ENCODE results near the gene DYNC2H1.

Gene DYNC2H1

DNA sequence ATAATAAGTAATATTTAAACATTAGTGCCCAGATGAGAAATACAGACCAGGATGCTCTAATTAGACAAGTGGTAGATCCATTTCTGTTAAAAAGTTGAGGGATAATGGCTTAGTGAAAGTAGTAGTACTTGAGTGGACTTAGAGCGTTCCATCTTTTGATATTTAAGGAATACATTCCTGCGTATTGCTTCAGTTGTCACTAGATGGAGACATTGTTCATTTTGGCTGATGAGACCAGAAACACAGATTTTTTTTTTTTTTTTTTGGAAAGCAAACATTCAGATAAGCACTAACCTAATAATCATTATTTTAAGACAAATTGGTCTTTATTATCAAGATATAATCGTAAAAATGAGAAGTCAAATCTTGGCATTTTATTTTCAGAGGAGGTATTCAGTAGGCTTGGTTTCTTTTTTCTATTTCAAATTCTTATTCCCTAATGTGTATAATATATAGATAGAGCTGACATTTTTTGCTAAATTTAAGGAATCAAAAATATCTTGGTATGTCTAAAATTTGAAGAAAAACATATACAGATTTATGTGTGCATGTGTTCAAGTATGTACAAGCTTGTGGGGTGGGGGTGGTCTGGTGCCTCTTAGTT is 92.9 kb downstream of the DYNC2H1 start:
- Histone ChIP-seq H3K36me3 (ENCODE audit: insufficient read depth, low read length) (peaks cover 16% of the 10 kb centered on the region; the same call in 1 of the 2 replicates), H3K27me3 (ENCODE audit: insufficient read depth, low read length) (no peaks in the 10 kb centered on the region), H3K4me3 (ENCODE audit: low read depth, low read length) (no peak overlapping the region), H3K27ac (ENCODE audit: low read depth, low read length) (no peak overlapping the region), H3K4me1 (ENCODE audit: control insufficient read depth, insufficient read depth, low read length, unreplicated experiment) (no peaks in the 10 kb centered on the region), H3K79me2 (ENCODE audit: control insufficient read depth, insufficient read depth, low read length, unreplicated experiment) (no peaks in the 10 kb centered on the region), H2AFZ (ENCODE audit: low read length, unreplicated experiment) (no peak overlapping the region)

DNA sequence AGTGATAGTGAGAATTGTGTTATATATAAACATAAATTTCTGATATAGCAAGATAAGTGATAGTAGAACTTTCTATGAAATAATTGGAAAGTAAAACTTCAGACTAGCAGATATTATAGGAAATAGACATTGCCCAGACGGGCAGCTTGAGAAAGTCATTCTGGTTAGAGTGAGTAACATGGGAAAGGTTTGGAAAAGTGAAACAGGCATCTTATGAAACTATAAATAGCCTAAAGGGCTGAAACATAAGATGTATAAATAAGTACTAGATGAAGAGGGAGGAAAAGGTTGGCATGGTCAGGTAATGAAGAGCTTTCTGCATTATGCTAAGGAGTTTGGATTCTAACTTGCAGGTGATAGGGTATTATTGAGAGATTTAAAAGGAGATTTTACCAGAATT is 101.3 kb downstream of the DYNC2H1 start:
- H3K27ac ChIP-seq (ENCODE audit: low read depth, low read length), result no peak overlapping the region
- no peak overlapping the region for H3K4me3 ChIP-seq (ENCODE audit: low read depth, low read length)
- peaks cover 2% of the 10 kb centered on the region for H3K4me1 ChIP-seq (ENCODE audit: control insufficient read depth, insufficient read depth, low read length, unreplicated experiment)
- 0 out of 2 replicates have a peak, but pooled peaks cover 5% of the 10 kb centered on the region for H3K36me3 ChIP-seq (ENCODE audit: insufficient read depth, low read length)
- no peaks in the 10 kb centered on the region for H3K79me2 ChIP-seq (ENCODE audit: control insufficient read depth, insufficient read depth, low read length, unreplicated experiment)
- H2AFZ ChIP-seq (ENCODE audit: low read length, unreplicated experiment), result no peak overlapping the region
- H3K27me3 ChIP-seq (ENCODE audit: insufficient read depth, low read length), result no peaks in the 10 kb centered on the region

DNA sequence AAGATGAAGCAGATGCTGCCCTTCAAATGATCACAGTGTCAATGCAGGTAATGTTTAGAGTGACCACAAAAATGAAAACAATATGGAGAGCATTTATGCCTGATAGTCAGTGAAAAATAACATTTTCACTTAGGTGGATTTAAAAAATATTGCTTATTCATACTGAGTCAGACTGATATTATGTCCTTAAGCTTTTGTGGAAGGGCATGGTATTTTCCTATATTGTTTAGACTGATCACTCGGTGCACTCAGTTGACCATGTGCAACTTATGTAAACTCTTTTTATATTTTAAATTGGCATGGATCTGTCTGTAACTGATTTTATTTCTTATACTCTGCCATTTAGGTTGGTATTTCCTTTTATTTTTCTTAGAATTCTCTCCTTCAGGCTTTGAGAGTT is 106.6 kb downstream of the DYNC2H1 start:
- Histone ChIP-seq H3K4me1 (ENCODE audit: control insufficient read depth, insufficient read depth, low read length, unreplicated experiment) (peaks cover 9% of the 10 kb centered on the region), H3K27ac (ENCODE audit: low read depth, low read length) (no peak overlapping the region), H2AFZ (ENCODE audit: low read length, unreplicated experiment) (no peak overlapping the region), H3K79me2 (ENCODE audit: control insufficient read depth, insufficient read depth, low read length, unreplicated experiment) (no peaks in the 10 kb centered on the region), H3K4me3 (ENCODE audit: low read depth, low read length) (no peak overlapping the region), H3K36me3 (ENCODE audit: insufficient read depth, low read length) (no peaks in the 10 kb centered on the region), H3K27me3 (ENCODE audit: insufficient read depth, low read length) (no peaks in the 10 kb centered on the region)

DNA sequence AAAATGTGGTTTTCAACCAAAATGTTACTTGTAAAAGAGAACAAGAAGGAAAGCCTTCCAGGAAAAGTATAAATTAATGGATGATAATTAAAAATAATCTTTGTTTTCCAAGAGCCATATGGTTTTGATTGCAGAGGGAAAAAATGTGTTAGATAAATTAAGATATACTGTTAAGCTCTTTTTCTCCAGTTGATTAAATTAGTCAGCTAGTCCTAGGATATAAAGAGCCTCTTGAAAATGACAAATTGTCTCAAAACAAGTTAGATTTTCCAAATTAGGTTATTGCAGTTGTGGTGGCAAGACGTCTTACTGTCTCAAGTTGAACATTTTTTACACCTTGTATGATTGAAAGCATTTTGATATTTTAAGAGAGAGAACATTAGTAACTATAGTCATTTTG is 110.9 kb downstream of the DYNC2H1 start:
- Histone ChIP-seq H3K4me3 (ENCODE audit: low read depth, low read length) (no peak overlapping the region), H3K4me1 (ENCODE audit: control insufficient read depth, insufficient read depth, low read length, unreplicated experiment) (peaks cover 9% of the 10 kb centered on the region), H2AFZ (ENCODE audit: low read length, unreplicated experiment) (no peak overlapping the region), H3K27me3 (ENCODE audit: insufficient read depth, low read length) (no peaks in the 10 kb centered on the region), H3K27ac (ENCODE audit: low read depth, low read length) (no peak overlapping the region), H3K79me2 (ENCODE audit: control insufficient read depth, insufficient read depth, low read length, unreplicated experiment) (no peaks in the 10 kb centered on the region), H3K36me3 (ENCODE audit: insufficient read depth, low read length) (no peaks in the 10 kb centered on the region; the same call in 1 of the 2 replicates)

DNA sequence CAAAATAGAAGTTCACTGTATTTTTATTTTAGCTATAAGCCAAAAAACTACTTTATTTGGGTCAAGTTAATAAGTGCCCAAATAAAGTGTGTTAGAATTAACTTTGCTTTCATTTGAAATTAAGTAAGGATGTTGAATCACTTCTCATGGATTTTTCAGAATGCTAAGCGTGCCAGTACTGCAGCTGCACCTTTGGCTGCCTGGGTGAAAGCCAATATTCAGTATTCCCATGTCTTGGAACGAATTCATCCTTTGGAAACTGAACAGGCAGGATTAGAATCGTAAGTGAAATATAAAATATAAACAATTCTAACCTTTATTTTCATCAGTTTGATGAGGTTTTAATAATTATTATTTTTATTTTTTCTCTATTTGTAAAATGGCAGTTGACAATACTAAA is 113.6 kb downstream of the DYNC2H1 start:
- Histone ChIP-seq H3K4me3 (ENCODE audit: low read depth, low read length) (no peak overlapping the region), H3K27ac (ENCODE audit: low read depth, low read length) (no peak overlapping the region), H3K36me3 (ENCODE audit: insufficient read depth, low read length) (no peaks in the 10 kb centered on the region; the same call in 1 of the 2 replicates), H2AFZ (ENCODE audit: low read length, unreplicated experiment) (no peak overlapping the region), H3K4me1 (ENCODE audit: control insufficient read depth, insufficient read depth, low read length, unreplicated experiment) (no peaks in the 10 kb centered on the region), H3K27me3 (ENCODE audit: insufficient read depth, low read length) (no peaks in the 10 kb centered on the region), H3K79me2 (ENCODE audit: control insufficient read depth, insufficient read depth, low read length, unreplicated experiment) (no peaks in the 10 kb centered on the region)

DNA sequence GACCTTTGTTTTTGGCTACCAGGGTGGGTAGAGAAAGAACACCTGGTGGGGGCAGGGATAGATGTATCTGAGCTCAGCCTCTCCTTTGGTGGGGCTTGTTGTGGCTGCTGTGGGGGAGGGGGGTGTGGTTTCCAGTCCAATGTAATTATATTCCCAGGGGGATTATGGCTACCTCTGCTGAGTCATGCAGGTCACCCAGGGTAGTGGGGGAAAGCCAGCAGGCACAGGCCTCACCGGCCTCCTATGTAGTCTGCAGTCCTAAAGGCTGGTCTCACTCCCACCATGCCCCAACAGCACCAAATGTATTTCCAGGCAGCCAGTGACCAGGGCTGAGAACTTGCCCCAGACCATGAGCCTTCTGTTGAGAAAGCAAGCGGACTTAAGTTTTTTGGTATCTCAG is 119.6 kb downstream of the DYNC2H1 start:
- H3K79me2 ChIP-seq (ENCODE audit: control insufficient read depth, insufficient read depth, low read length, unreplicated experiment), result peaks cover 10% of the 10 kb centered on the region
- H3K4me1 ChIP-seq (ENCODE audit: control insufficient read depth, insufficient read depth, low read length, unreplicated experiment), result no peaks in the 10 kb centered on the region
- H2AFZ ChIP-seq (ENCODE audit: low read length, unreplicated experiment), result no peak overlapping the region
- no peaks in the 10 kb centered on the region for H3K27me3 ChIP-seq (ENCODE audit: insufficient read depth, low read length)
- H3K27ac ChIP-seq (ENCODE audit: low read depth, low read length), result no peak overlapping the region
- H3K36me3 ChIP-seq (ENCODE audit: insufficient read depth, low read length), result no peaks in the 10 kb centered on the region
- no peak overlapping the region for H3K4me3 ChIP-seq (ENCODE audit: low read depth, low read length)

DNA sequence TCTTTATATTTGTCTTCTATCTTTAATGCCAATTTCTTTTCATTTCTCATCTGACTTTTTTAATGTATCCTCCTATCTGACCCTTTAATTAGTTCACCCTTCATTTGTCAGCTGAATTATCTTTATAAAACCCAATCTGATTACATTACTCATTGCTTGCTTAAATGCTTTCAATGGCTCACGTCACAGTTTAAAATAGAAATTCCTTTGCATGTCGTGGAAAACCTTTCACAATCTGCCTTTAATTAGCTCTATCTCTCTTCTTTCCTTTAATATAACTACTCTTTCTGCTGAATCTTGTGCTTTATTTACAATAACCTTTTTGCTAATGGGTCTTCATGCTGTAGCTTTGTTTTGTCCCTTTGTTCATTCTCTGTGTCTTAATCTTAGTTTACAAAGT is 125.7 kb downstream of the DYNC2H1 start:
- H3K4me1 ChIP-seq (ENCODE audit: control insufficient read depth, insufficient read depth, low read length, unreplicated experiment), result no peaks in the 10 kb centered on the region
- H2AFZ ChIP-seq (ENCODE audit: low read length, unreplicated experiment), result no peak overlapping the region
- peaks cover 2% of the 10 kb centered on the region; the same call in 1 of the 2 replicates for H3K36me3 ChIP-seq (ENCODE audit: insufficient read depth, low read length)
- no peaks in the 10 kb centered on the region for H3K27me3 ChIP-seq (ENCODE audit: insufficient read depth, low read length)
- no peaks in the 10 kb centered on the region for H3K79me2 ChIP-seq (ENCODE audit: control insufficient read depth, insufficient read depth, low read length, unreplicated experiment)
- H3K4me3 ChIP-seq (ENCODE audit: low read depth, low read length), result no peak overlapping the region
- H3K27ac ChIP-seq (ENCODE audit: low read depth, low read length), result no peak overlapping the region

DNA sequence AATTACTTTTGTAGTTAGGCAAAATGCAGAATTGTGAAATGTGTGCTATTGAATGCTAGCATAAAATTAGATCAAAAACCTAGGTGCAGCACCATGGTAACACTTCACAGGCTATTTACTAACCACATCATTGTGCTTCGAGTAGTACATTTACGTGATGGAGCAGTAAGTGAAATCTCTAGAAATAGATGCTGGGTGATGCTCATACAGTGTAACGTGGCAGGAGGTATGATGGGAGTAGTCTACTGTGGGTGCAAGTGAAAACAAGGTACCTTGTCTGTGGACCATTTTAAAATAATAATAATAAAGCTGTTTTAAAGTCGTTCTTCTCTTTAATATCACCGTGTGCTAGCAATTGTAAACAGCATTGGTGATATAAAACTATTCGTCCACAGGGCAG is 132.3 kb downstream of the DYNC2H1 start:
- Histone ChIP-seq H3K27ac (ENCODE audit: low read depth, low read length) (no peak overlapping the region), H2AFZ (ENCODE audit: low read length, unreplicated experiment) (no peak overlapping the region), H3K79me2 (ENCODE audit: control insufficient read depth, insufficient read depth, low read length, unreplicated experiment) (no peaks in the 10 kb centered on the region), H3K27me3 (ENCODE audit: insufficient read depth, low read length) (no peaks in the 10 kb centered on the region), H3K36me3 (ENCODE audit: insufficient read depth, low read length) (peaks cover 15% of the 10 kb centered on the region), H3K4me3 (ENCODE audit: low read depth, low read length) (no peak overlapping the region), H3K4me1 (ENCODE audit: control insufficient read depth, insufficient read depth, low read length, unreplicated experiment) (no peaks in the 10 kb centered on the region)

DNA sequence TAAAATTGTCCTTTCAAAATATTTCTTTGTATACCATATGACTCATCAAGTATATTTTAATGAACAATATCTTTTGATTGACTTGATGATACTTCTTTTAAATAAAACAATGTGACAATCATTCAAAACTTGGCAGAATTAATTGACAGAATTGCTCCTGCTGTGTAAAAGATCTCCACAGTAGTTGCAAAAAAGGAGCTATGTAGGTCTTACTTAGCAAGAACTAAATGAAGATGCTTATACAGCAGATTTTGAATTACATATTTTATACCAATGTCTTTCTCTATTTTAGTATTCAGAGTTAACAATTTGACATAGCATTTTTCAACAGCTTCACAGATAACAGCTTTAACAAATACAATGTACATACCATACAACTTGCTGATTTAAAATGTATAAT is 144.9 kb downstream of the DYNC2H1 start:
- no peak overlapping the region for H3K27ac ChIP-seq (ENCODE audit: low read depth, low read length)
- H2AFZ ChIP-seq (ENCODE audit: low read length, unreplicated experiment), result no peak overlapping the region
- no peaks in the 10 kb centered on the region for H3K79me2 ChIP-seq (ENCODE audit: control insufficient read depth, insufficient read depth, low read length, unreplicated experiment)
- no peak overlapping the region for H3K4me3 ChIP-seq (ENCODE audit: low read depth, low read length)
- no peaks in the 10 kb centered on the region for H3K4me1 ChIP-seq (ENCODE audit: control insufficient read depth, insufficient read depth, low read length, unreplicated experiment)
- H3K27me3 ChIP-seq (ENCODE audit: insufficient read depth, low read length), result no peaks in the 10 kb centered on the region
- peaks cover 18% of the 10 kb centered on the region for H3K36me3 ChIP-seq (ENCODE audit: insufficient read depth, low read length)

DNA sequence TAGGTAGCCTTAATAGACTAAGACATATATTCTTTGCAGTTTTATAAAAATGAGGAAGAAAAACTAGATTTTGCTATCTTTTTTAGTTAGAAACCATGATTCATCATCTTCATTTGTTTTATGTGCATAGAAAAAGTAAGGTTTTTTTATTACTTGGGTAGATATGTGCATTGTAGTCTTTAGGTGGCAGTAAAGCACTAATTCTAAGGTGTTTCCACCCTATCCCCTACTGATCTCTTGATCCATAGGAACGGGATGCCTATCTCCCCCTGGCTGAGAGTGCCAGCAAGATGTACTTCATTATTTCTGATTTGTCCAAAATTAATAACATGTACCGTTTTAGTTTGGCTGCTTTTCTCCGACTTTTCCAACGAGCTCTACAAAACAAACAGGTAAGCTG is 148.1 kb downstream of the DYNC2H1 start:
- no peaks in the 10 kb centered on the region for H3K27me3 ChIP-seq (ENCODE audit: insufficient read depth, low read length)
- peaks cover 12% of the 10 kb centered on the region for H3K36me3 ChIP-seq (ENCODE audit: insufficient read depth, low read length)

DNA sequence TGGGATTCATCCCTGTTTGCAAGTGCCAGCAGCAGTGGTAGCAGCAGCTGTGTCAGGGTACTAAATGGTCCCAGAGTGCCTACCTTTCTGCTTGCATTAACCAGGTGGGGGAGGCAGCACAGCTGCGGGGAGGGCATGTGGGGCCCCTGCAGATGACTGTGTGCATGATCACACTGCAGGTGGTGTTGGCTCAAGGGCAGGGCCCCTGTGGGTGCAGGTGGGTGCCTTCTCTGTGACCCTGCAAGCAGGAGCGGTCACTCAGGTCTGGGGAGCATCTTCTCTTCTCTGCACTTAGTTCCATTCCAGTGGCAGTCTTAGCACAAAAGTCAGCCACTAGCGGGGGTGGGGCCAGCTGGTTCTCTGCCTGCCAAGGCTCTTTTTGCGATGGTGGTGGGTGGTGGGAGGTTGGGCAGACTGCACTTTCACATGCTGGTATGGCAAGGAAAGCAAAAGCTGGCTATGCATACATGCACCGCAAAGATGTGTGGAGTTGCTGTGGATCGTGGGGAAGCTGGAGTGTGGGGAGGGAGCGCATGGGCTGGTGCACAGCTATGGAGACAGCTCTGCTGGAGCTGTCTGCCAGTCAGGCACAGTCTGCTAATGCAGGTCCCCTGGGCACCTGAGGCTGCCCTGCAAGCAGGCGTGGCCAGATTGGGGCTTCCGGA is 157.1 kb downstream of the DYNC2H1 start:
- H3K79me2 ChIP-seq (ENCODE audit: control insufficient read depth, insufficient read depth, low read length, unreplicated experiment), result no peaks in the 10 kb centered on the region
- no peaks in the 10 kb centered on the region for H3K4me1 ChIP-seq (ENCODE audit: control insufficient read depth, insufficient read depth, low read length, unreplicated experiment)
- H3K36me3 ChIP-seq (ENCODE audit: insufficient read depth, low read length), result peaks cover 3% of the 10 kb centered on the region; the same call in 1 of the 2 replicates
- H2AFZ ChIP-seq (ENCODE audit: low read length, unreplicated experiment), result no peak overlapping the region
- no peak overlapping the region for H3K27ac ChIP-seq (ENCODE audit: low read depth, low read length)
- no peak overlapping the region for H3K4me3 ChIP-seq (ENCODE audit: low read depth, low read length)
- H3K27me3 ChIP-seq (ENCODE audit: insufficient read depth, low read length), result no peaks in the 10 kb centered on the region

More for the DNA sequence above, 148.1 kb downstream of the DYNC2H1 start:
- no peaks in the 10 kb centered on the region for H3K4me1 ChIP-seq (ENCODE audit: control insufficient read depth, insufficient read depth, low read length, unreplicated experiment)
- H2AFZ ChIP-seq (ENCODE audit: low read length, unreplicated experiment), result no peak overlapping the region
- no peaks in the 10 kb centered on the region for H3K79me2 ChIP-seq (ENCODE audit: control insufficient read depth, insufficient read depth, low read length, unreplicated experiment)
- no peak overlapping the region for H3K4me3 ChIP-seq (ENCODE audit: low read depth, low read length)
- no peak overlapping the region for H3K27ac ChIP-seq (ENCODE audit: low read depth, low read length)
